ENCODE results near the gene CAPN2.

DNA sequence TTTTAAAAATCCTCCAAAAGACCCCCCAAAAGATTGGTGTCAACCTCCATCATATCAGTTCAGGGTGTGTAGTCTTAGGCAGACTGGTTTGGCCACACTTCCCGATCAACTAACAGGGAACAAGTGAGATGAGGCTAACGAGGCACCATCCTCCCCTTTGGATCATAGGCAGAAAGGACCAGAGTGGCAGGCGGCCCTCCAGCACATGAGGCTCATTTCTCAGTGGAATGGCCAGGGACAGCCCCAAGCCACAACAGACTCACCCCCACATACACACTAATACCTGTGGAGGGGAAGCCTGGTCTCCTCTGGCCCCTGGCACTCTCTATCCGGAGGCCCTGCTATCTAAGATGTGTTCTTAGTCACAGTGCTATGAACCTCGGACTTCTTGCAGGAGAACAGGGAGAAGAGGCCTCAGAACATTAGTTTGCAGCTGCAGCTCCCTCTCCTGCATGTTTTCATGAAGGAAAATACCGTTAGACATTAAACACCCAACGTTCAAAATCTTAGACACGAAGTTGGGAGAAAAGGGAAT, 17.3 kb upstream of the CAPN2 start:
- TF ChIP-seq CTCF (IDR thresholded peaks at IDR 0.05; ENCODE audit: insufficient read depth, low read depth, low read length) (no peak), EZH2 (IDR thresholded peaks at IDR 0.05; ENCODE audit: insufficient read depth, low read length) (no peak)

Measured in astrocyte (in vitro differentiated cells and primary cell).